Ramos (cell line): Measurements from ENCODE around the gene ACO2.
"Not testable (repeated sequence)": the region's sequence is repeated elsewhere in the genome, so short reads cannot be mapped to it uniquely, and the experiment has no call there.

ENCODE experiments used
- in situ Hi-C: fragments of 300-500 bp; cut with MboI; formaldehyde crosslinking; loops from one replicate; pipeline ENCODE4 v1.14.3; 2022; ENCODE audit warnings: low sequenced_read_pairs; ENCODE audit not compliant: unreplicated experiment

Gene ACO2

GRCh38 chr22:41534219-41534618 is 65.3 kb downstream of the ACO2 start:
- in situ Hi-C loops = no loop called here

GRCh38 chr22:41535244-41535643 is 66.3 kb downstream of the ACO2 start:
- in situ Hi-C loops = no loop called here

GRCh38 chr22:41537203-41537602 is 68.3 kb downstream of the ACO2 start:
- in situ Hi-C loops = no loop called here

- in situ Hi-C loops = no loop called here
Measured at GRCh38 chr22:41538583-41538982, 69.7 kb downstream of the ACO2 start.

GRCh38 chr22:41539146-41540005 is 70.5 kb downstream of the ACO2 start:
- in situ Hi-C loops = no loop called here

GRCh38 chr22:41540006-41540315 is 71.0 kb downstream of the ACO2 start:
- in situ Hi-C loops = no loop called here

- in situ Hi-C loops = no loop called here
Measured at GRCh38 chr22:41540365-41540764, 71.4 kb downstream of the ACO2 start.

- in situ Hi-C loops = no loop called here
Measured at GRCh38 chr22:41541484-41541883, 72.6 kb downstream of the ACO2 start.

- in situ Hi-C loops = no loop called here
Measured at GRCh38 chr22:41542224-41542623, 73.3 kb downstream of the ACO2 start.

GRCh38 chr22:41543854-41544670 is 75.1 kb downstream of the ACO2 start, which contains the start of gene POLR3H:
TSS of gene POLR3H (minus strand) at chr22:41544470. CDS start at chr22:41544101, 369 bp downstream.
- in situ Hi-C loops = no loop called here

- in situ Hi-C loops = no loop called here
Measured at GRCh38 chr22:41544671-41545476, 76.0 kb downstream of the ACO2 start.

- in situ Hi-C loops = no loop called here
Measured at GRCh38 chr22:41548830-41549211, 79.9 kb downstream of the ACO2 start.

GRCh38 chr22:41550952-41551491 is 82.1 kb downstream of the ACO2 start:
- in situ Hi-C loops = no loop called here

GRCh38 chr22:41551877-41552582 is 83.1 kb downstream of the ACO2 start:
- in situ Hi-C loops = no loop called here

- in situ Hi-C loops = no loop called here
Measured at GRCh38 chr22:41555325-41555982, 86.5 kb downstream of the ACO2 start.

- in situ Hi-C loops = no loop called here
Measured at GRCh38 chr22:41556561-41556960, 87.6 kb downstream of the ACO2 start.

- in situ Hi-C loops = no loop called here
Measured at GRCh38 chr22:41557401-41558240, 88.7 kb downstream of the ACO2 start.

- in situ Hi-C loops = not testable (repeated sequence)
Measured at GRCh38 chr22:41558241-41558630, 89.3 kb downstream of the ACO2 start.
